ENCODE measurements around the gene SMIM1. TPM values are rescaled to one million over a fixed set of nuclear protein-coding genes. Genes with fewer than 3 reads are reported as not detected.

Gene SMIM1
- total RNA-seq, 1 experiment from 2014 or later: 5.5 TPM

DNA sequence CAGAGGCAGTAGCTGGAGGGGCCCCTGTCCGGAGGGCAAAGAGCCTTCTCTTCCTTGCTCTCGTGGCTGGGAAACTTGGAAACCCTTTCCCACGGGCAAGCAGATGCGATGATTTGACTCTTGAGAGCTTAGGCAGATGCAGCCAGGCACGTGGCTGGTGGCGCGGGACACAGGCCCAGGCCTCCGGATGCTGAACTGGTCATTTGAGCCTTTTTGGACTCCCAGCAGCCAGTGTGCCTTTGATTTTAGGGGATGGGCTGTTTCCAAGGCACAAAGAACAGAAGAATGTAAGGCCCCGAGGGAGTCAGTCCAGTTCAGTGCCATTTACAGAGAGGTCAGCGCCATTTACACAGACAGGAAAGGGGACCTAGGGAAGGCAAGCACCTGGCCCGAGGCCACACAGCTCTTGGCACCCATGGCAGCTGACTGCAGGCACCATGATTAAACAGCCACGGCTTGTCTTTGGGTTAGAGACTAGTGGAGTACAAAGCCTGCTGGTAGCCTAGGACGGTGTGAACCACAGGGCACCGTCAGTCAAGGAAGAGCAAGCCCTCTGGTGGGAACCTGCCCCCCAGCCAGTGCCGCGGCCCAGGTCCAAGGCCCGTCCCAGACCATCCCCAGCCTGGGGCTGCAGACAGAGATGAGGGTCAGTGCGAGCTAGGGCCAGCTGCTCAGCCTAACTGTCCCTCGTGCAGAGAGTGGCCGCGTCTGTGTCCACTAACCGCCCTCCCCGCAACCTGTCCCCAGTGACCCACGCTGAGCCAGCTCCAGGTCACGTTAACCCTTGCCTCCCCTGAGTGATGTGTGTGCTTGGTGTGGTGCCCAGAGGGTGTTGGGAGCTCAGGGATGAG lies 40.7 kb upstream of the SMIM1 start:
- POLR2A ChIA-PET: no interaction called here
- H3K4me1 ChIP-seq (ENCODE audit: control insufficient read depth in 1 of 2, insufficient read depth in 2 of 2, low read length in 2 of 2): no peaks in the 10 kb centered on the region
- H3K4me3 ChIP-seq (replicated peaks in 1 of 2; ENCODE audit: low read depth in 1 of 2, low read length in 2 of 2): no peak overlapping the region
- BruUV-seq (replicated peaks): no TSS peak
- CTCF ChIA-PET: no interaction called here
- H3K9me2 ChIP-seq (ENCODE audit: insufficient read depth): no peaks in the 10 kb centered on the region
- TF ChIP-seq POLR2AphosphoS5 (IDR thresholded peaks at IDR 0.05; ENCODE audit: low read depth, low read length) (no peak), YY1 (IDR thresholded peaks at IDR 0.05; ENCODE audit: extremely low read depth, insufficient replicate concordance, low read depth, low read length) (no peak), FOSL1 (IDR thresholded peaks at IDR 0.05; ENCODE audit: low read depth) (no peak), CBX3 (IDR thresholded peaks at IDR 0.05; ENCODE audit: low read depth) (no peak), POLR2A (IDR thresholded peaks at IDR 0.05; ENCODE audit: borderline replicate concordance, extremely low read depth, insufficient read depth, insufficient read length) (no peak), ZFX (IDR thresholded peaks at IDR 0.05) (no peak), RAD21 (IDR thresholded peaks at IDR 0.05; ENCODE audit: low read depth) (no peak), EGR1 (IDR thresholded peaks at IDR 0.05; ENCODE audit: low read depth) (no peak), TCF7L2 (IDR thresholded peaks at IDR 0.05; ENCODE audit: borderline replicate concordance, extremely low read depth, insufficient read depth, insufficient read length) (no peak)
- TF ChIP-seq, protein P1, sequence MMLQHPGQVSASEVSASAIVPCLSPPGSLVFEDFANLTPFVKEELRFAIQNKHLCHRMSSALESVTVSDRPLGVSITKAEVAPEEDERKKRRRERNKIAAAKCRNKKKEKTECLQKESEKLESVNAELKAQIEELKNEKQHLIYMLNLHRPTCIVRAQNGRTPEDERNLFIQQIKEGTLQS (IDR thresholded peaks at IDR 0.05): no peak
- TF ChIP-seq, protein P2, sequence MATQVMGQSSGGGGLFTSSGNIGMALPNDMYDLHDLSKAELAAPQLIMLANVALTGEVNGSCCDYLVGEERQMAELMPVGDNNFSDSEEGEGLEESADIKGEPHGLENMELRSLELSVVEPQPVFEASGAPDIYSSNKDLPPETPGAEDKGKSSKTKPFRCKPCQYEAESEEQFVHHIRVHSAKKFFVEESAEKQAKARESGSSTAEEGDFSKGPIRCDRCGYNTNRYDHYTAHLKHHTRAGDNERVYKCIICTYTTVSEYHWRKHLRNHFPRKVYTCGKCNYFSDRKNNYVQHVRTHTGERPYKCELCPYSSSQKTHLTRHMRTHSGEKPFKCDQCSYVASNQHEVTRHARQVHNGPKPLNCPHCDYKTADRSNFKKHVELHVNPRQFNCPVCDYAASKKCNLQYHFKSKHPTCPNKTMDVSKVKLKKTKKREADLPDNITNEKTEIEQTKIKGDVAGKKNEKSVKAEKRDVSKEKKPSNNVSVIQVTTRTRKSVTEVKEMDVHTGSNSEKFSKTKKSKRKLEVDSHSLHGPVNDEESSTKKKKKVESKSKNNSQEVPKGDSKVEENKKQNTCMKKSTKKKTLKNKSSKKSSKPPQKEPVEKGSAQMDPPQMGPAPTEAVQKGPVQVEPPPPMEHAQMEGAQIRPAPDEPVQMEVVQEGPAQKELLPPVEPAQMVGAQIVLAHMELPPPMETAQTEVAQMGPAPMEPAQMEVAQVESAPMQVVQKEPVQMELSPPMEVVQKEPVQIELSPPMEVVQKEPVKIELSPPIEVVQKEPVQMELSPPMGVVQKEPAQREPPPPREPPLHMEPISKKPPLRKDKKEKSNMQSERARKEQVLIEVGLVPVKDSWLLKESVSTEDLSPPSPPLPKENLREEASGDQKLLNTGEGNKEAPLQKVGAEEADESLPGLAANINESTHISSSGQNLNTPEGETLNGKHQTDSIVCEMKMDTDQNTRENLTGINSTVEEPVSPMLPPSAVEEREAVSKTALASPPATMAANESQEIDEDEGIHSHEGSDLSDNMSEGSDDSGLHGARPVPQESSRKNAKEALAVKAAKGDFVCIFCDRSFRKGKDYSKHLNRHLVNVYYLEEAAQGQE (IDR thresholded peaks at IDR 0.05; ENCODE audit: low read depth): no peak
- H3K79me2 ChIP-seq (ENCODE audit: insufficient read depth, low read length): no peaks in the 10 kb centered on the region
- no peak overlapping the region for H2AFZ ChIP-seq (ENCODE audit: low read depth, low read length, poor library complexity, severe bottlenecking)
- H3K36me3 ChIP-seq (ENCODE audit: control insufficient read depth in 1 of 2, insufficient read depth in 2 of 2, low read length in 2 of 2): no peaks in the 10 kb centered on the region
- H3K4me2 ChIP-seq (ENCODE audit: low read length): no peak overlapping the region
- H3K27ac ChIP-seq (ENCODE audit: low read depth, low read length): no peak overlapping the region
- no peaks in the 10 kb centered on the region for H4K20me1 ChIP-seq (ENCODE audit: insufficient read depth)
- DNase-seq (ENCODE audit: low read depth, low spot score) (no peak), ATAC-seq (no peak)
- RAD21 ChIA-PET (ENCODE audit: low non-redundant PET in 1 of 2, low total read pairs in 2 of 2, uncharacterized antibody in 2 of 2, unreplicated experiment in 2 of 2): no interaction called here
- H3K9me3 ChIP-seq (ENCODE audit: control insufficient read depth in 1 of 2, insufficient read depth in 1 of 2, low read depth in 1 of 2, low read length in 2 of 2): no peaks in the 10 kb centered on the region
- intact Hi-C loops (cut with micrococcal nuclease): no loop called here
- H3K9ac ChIP-seq (ENCODE audit: low read length): no peak overlapping the region
- H3K27me3 ChIP-seq (ENCODE audit: insufficient read depth, low read length): no peaks in the 10 kb centered on the region
